B cell (primary cell): ENCODE results near the gene CPE. TPM values are rescaled to one million over a fixed set of nuclear protein-coding genes. Genes with fewer than 3 reads are reported as not detected.

Source experiments
- ATAC-seq: fragments of 200-7000 bp; cut with Tn5 transposase; one replicate; pipeline ENCODE4 v1.10.0; 2021; ENCODE audit warnings: low read depth, mild to moderate bottlenecking, moderate number of reproducible peaks, moderate library complexity
- CTCF ChIA-PET: fragments of 350-600 bp; sonication (Branson Sonifier 250); formaldehyde crosslinking; loops from one replicate; lab custom pipeline; 2021; ENCODE audit warnings: antibody characterized with exemption, inconsistent platforms; lab: Charles Lee
- POLR2A ChIA-PET: fragments of 350-600 bp; sonication (Branson Sonifier 250); formaldehyde crosslinking; loops from one replicate; lab custom pipeline; 2021; ENCODE audit warnings: antibody characterized with exemption; lab: Charles Lee
- DNase-seq: peaks from one replicate; pipeline ENCODE4 v3.0.0; 2013
- H2AFZ ChIP-seq: 2 replicates; pipeline ENCODE4 v1.6.1; 2012; ENCODE audit warnings: mild to moderate bottlenecking, low read depth, low read length; ENCODE audit not compliant: insufficient read depth, poor library complexity, severe bottlenecking
- H3K27ac ChIP-seq, 2 donors: 1 replicate in 1 of 2; 2 replicates in 1 of 2; pipeline ENCODE4 v1.5.1; 2012 to 2013; ENCODE audit warnings: low read length in 2 of 2, mild to moderate bottlenecking in 2 of 2, moderate library complexity in 1 of 2
- H3K27me3 ChIP-seq, 4 experiments: fragments of 200-600 bp in 1 of 4; sonication (generic) in 1 of 4; replicated peaks in 1 of 4; 1 replicate in 2 of 4; 2 replicates in 2 of 4; pipeline versions ENCODE4 v1.6.1 to v1.7.0; 2013 to 2016; ENCODE audit warnings: low read length in 3 of 4, mild to moderate bottlenecking in 2 of 4, mixed read lengths in 1 of 4, moderate library complexity in 1 of 4; ENCODE audit not compliant: insufficient read depth in 4 of 4, control insufficient read depth in 3 of 4; ENCODE audit errors: control extremely low read depth in 1 of 4
- H3K36me3 ChIP-seq, 2 experiments: replicated peaks in 1 of 2; 1 replicate in 1 of 2; 2 replicates in 1 of 2; pipeline versions ENCODE4 v1.6.1 to v1.7.1; 2013; ENCODE audit warnings: low read length in 1 of 2; ENCODE audit not compliant: insufficient read depth in 2 of 2, control insufficient read depth in 1 of 2; ENCODE audit errors: control extremely low read depth in 1 of 2, extremely low read depth in 1 of 2
- H3K4me1 ChIP-seq, 2 donors: fragments of 200-600 bp in 1 of 2; sonication (generic) in 1 of 2; 1 replicate in 1 of 2; 2 replicates in 1 of 2; pipeline versions ENCODE4 v1.5.1 to v1.6.1; 2013 to 2017; ENCODE audit warnings: low read length in 2 of 2; ENCODE audit not compliant: control insufficient read depth in 2 of 2, insufficient read depth in 2 of 2
- H3K4me2 ChIP-seq: replicated peaks from 2 replicates; pipeline ENCODE3; 2012; ENCODE audit warnings: mild to moderate bottlenecking, low read depth, low read length; ENCODE audit not compliant: poor library complexity, severe bottlenecking
- H3K4me3 ChIP-seq, 5 experiments: fragments of 200-600 bp in 1 of 5; sonication (generic) in 1 of 5; 1 replicate in 3 of 5; 2 replicates in 2 of 5; pipeline versions ENCODE4 v1.5.1 to v1.7.0; 2011 to 2016; ENCODE audit warnings: low read length in 4 of 5, mild to moderate bottlenecking in 4 of 5, low read depth in 2 of 5, control low read depth in 1 of 5, moderate library complexity in 1 of 5; ENCODE audit not compliant: insufficient read depth in 1 of 5; ENCODE audit errors: control extremely low read depth in 1 of 5, extremely low read depth in 1 of 5
- H3K79me2 ChIP-seq: fragments of 200-600 bp; sonication (generic); one replicate; pipeline ENCODE4 v1.6.0; 2016; ENCODE audit warnings: low read length; ENCODE audit not compliant: control insufficient read depth, insufficient read depth
- H3K9ac ChIP-seq: fragments of 200-600 bp; sonication (generic); 2 replicates; pipeline ENCODE4 v1.6.1; 2017; ENCODE audit warnings: mild to moderate bottlenecking, low read length, moderate library complexity
- H3K9me3 ChIP-seq, 3 donors: one replicate each; pipeline versions ENCODE4 v1.6.1 to v1.7.1; 2013; ENCODE audit warnings: low read length in 2 of 3; ENCODE audit not compliant: control insufficient read depth in 2 of 3, insufficient read depth in 1 of 3; ENCODE audit errors: control extremely low read depth in 1 of 3
- H4K20me1 ChIP-seq: 2 replicates; pipeline ENCODE4 v1.6.0; 2012; ENCODE audit warnings: mild to moderate bottlenecking, low read length; ENCODE audit not compliant: insufficient read depth, control insufficient read depth, poor library complexity, severe bottlenecking
- H3K27ac Mint-ChIP-seq: one replicate; pipeline ENCODE4 v1.8.0; 2021; ENCODE audit warnings: mixed read lengths
- H3K27me3 Mint-ChIP-seq: one replicate; pipeline ENCODE4 v1.8.0; 2021; ENCODE audit warnings: mixed read lengths
- H3K4me1 Mint-ChIP-seq: one replicate; pipeline ENCODE4 v1.8.0; 2021; ENCODE audit warnings: mixed read lengths
- H3K4me3 Mint-ChIP-seq: one replicate; pipeline ENCODE4 v1.8.0; 2021; ENCODE audit warnings: mixed read lengths
- H3K9me3 Mint-ChIP-seq: one replicate; pipeline ENCODE4 v1.8.0; 2022; ENCODE audit warnings: mixed read lengths; ENCODE audit not compliant: insufficient read depth
- EZH2 ChIP-seq: IDR thresholded peaks from 2 replicates; pipeline ENCODE4 v1.6.1; 2012; ENCODE audit warnings: borderline replicate concordance, low read depth, mild to moderate bottlenecking, moderate library complexity, low read length; ENCODE audit not compliant: insufficient read depth, poor library complexity, severe bottlenecking
- WGBS: methylation state at CpG from one replicate; pipeline ENCODE4 v1.1.5; 2013; ENCODE audit warnings: missing lambda C conversion rate; ENCODE audit not compliant: insufficient coverage; 5-methylcytosine and 5-hydroxymethylcytosine counted together
- intact Hi-C: fragments of 100-400 bp; cut with micrococcal nuclease; formaldehyde crosslinking; loops from one replicate; pipeline ENCODE4 v1.10.0; 2022
- polyA plus RNA-seq: library from polyadenylated mRNA; depleted of rRNA; stranded (reverse); fragments of >200 nt; gene quantifications from 2 replicates; pipeline ENCODE4 v1.2.3, GENCODE V29; 2012
- total RNA-seq, 2 donors: library from RNA; stranded (reverse); fragments of 120-200 nt in 1 of 2; gene quantifications; 1 replicate in 1 of 2; 2 replicates in 1 of 2; pipeline versions ENCODE4 v1.2.3 to v1.2.4, GENCODE V29; 2013 to 2022
- TF ChIP-seq, protein P1 (sequence below): fragments of 200-600 bp; IDR thresholded peaks from one replicate; pipeline ENCODE4 v1.8.0; 2022; ENCODE audit warnings: antibody characterized with exemption, mild to moderate bottlenecking

Gene CPE
- total and polyA plus RNA-seq, 2 donors (not counting 1 experiment from before 2014, with no cell fraction given): not detected

- Histone ChIP-seq H4K20me1 (no peaks in the 10 kb centered on the region), H3K4me1 (no peaks in the 10 kb centered on the region), H3K79me2 (no peaks in the 10 kb centered on the region), H2AFZ (no peak overlapping the region), H3K27me3 (no peaks in the 10 kb centered on the region), H3K4me3 (no peak overlapping the region), H3K36me3 (no peaks in the 10 kb centered on the region), H3K4me2 (no peak overlapping the region), H3K27ac (no peak overlapping the region), H3K9me3 (peaks cover 0 to 3% (median 0%) of the 10 kb centered on the region in 3 donors), H3K9ac (no peak overlapping the region)
- no peak overlapping the region for H3K27ac Mint-ChIP-seq
- H3K4me3 Mint-ChIP-seq: no peak overlapping the region
- intact Hi-C loops: no loop called here
- ATAC-seq: no peak
- TF ChIP-seq, protein P1, sequence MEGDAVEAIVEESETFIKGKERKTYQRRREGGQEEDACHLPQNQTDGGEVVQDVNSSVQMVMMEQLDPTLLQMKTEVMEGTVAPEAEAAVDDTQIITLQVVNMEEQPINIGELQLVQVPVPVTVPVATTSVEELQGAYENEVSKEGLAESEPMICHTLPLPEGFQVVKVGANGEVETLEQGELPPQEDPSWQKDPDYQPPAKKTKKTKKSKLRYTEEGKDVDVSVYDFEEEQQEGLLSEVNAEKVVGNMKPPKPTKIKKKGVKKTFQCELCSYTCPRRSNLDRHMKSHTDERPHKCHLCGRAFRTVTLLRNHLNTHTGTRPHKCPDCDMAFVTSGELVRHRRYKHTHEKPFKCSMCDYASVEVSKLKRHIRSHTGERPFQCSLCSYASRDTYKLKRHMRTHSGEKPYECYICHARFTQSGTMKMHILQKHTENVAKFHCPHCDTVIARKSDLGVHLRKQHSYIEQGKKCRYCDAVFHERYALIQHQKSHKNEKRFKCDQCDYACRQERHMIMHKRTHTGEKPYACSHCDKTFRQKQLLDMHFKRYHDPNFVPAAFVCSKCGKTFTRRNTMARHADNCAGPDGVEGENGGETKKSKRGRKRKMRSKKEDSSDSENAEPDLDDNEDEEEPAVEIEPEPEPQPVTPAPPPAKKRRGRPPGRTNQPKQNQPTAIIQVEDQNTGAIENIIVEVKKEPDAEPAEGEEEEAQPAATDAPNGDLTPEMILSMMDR: no peak
- DNase-seq: no peak
- no peaks in the 10 kb centered on the region for H3K9me3 Mint-ChIP-seq
- ChIA-PET CTCF (no interaction called here), POLR2A (no interaction called here)
- peaks cover 23% of the 10 kb centered on the region for H3K27me3 Mint-ChIP-seq
- H3K4me1 Mint-ChIP-seq: no peaks in the 10 kb centered on the region
- 97% methylated on average over 3 of the region's 3 CpGs for WGBS
Observed at GRCh38 chr4:165426823-165427222, 48.0 kb downstream of the CPE start.

DNA sequence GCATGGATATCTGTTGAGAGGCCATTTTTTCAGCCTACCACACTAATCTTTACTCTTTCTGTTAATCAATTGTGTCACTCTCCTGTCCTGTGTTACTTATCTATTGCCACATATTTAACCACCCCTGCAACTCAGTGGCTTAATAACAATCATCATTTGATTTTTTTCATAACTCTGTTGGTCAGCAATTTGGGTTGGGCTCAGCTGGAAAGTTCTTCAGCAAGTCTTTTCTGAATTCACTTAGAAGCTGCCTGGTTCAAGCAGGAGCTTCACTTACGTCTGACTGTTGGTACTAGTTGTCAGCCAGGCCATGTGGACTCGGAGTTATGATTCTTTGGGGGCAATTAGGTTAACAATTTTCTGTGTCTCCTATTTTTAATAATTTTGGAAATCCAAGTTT, 50.1 kb downstream of the CPE start:
- Histone ChIP-seq H3K36me3 (no peaks in the 10 kb centered on the region), H4K20me1 (no peaks in the 10 kb centered on the region), H3K27ac (no peak overlapping the region), H3K9me3 (peaks cover 0 to 3% (median 0%) of the 10 kb centered on the region in 3 donors), H3K4me2 (no peak overlapping the region), H3K79me2 (no peaks in the 10 kb centered on the region), H3K9ac (no peak overlapping the region), H3K27me3 (peaks cover 0 to 3% (median 0%) of the 10 kb centered on the region in 4 experiments), H3K4me1 (no peaks in the 10 kb centered on the region), H2AFZ (no peak overlapping the region), H3K4me3 (no peak overlapping the region)
- Mint-ChIP-seq H3K27me3 (peaks cover 32% of the 10 kb centered on the region), H3K4me1 (no peaks in the 10 kb centered on the region), H3K4me3 (no peak overlapping the region), H3K27ac (no peak overlapping the region), H3K9me3 (no peaks in the 10 kb centered on the region)
- DNase-seq (no peak), ATAC-seq (no peak)
- no CpG with 5 or more reads among the region's 2 CpGs for WGBS
- intact Hi-C loops: no loop called here
- TF ChIP-seq, protein P1: no peak
- no peak for TF ChIP-seq EZH2
- ChIA-PET POLR2A (no interaction called here), CTCF (no interaction called here)
